Measurements from ENCODE around the gene CREG1. TPM values are rescaled to one million over a fixed set of nuclear protein-coding genes. Genes with fewer than 3 reads are reported as not detected.

CREG1 gene
- polyA plus RNA-seq, 1 donor = 19.7 TPM

GRCh38 chr1:167532964-167533824, 20.4 kb downstream of the CREG1 start:
- no peak for DNase-seq (ENCODE audit: low read depth)

- DNase-seq (ENCODE audit: low read depth) = no peak
Measured at GRCh38 chr1:167532375-167532774, 21.2 kb downstream of the CREG1 start.

DNA sequence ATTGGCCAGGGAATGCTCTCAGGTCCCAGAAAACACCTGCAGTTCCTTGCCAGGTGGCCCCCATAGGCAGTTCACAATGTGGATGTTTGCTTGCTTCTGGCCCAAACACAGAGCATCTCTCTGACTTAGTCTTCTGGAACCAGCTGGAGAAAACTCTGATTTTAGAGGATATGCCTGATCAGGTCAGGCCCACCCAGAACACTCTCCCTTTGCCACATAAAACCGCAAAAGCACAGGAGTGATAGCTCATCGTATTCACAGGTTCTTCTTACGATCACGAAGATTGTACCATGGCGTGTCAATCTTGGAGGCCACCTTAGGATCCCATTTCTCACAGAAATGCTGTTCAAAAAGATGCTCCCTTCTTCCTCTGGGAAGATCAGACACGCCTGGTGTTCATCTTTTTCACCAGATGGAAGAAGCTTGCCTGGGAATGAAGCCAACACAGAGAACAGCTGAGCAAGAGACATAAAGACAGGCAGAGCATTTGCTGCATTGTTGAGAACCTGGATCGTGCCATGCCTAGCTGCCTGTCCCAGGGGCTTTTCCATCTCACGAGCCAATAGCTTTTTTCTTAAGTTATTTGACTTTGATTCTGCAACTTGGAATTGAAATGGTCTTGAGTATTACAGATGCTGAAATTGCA, 23.6 kb downstream of the CREG1 start:
- DNase-seq (ENCODE audit: low read depth) = no peak

DNA sequence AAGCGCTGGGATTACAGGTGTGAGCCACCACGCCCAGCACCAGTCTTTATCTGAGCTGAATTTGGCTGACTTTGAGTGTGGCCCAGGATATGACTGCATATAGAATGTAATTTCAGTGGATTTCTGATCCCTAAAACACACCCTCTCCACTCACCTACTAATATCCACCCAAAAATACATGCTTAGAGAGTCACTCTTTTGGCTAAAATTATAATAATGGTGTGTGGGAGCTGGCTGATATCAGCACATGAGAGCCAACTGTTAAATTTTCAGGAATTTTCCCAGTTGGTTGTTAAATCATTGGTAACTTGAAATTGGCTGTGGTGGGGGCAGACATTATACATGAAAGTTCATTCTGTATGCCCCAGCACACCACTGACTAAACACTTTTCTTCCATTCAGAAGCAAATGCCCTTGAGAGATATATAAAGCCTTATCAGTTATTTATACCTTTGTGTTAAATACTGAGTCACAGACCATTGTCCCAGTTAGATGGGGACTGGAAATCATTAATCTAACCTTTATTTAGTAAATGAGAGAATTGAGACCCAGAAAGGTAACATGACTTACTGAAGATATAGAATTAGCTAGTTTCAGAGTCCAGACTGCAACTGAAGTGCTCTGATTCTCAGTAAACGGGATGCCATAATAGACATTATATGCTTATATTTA, 25.4 kb downstream of the CREG1 start:
- DNase-seq (ENCODE audit: low read depth) = no peak

DNA sequence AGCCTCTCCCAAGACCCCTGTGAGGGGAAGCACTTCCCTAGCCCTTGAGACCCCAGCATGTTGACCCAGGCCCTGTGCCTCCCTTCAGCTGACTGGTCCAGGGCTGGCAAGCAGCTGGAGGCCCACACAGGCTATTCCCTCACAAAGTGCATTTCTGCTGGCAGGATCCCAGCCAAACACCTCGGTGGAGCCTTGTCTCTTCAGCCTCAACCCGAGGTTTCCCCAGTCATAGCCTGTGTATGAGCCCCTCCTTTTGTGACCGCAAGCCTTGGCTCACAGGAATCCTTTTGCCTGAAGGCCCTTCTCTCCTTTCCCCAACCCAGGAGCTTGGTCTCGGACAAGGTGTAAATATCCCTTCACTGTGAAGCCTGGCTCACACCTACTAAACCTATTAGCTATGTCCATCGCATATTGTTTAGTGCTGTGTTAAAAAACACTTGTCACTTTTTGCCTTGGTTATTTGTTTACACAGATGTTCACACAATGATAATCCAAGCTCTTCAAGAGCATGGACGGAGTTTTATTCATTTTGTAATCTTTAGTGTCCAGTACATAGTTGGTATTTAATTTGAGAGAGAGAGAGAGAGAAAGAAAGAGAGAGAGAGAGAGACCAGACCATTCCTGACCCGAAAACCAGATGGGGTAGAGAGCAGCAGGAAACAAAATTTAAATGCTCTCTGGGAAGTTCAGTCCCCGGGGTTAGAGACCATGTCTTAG, 26.7 kb downstream of the CREG1 start:
- no peak for DNase-seq (ENCODE audit: low read depth)

GRCh38 chr1:167524651-167525050, 28.9 kb downstream of the CREG1 start:
- DNase-seq (ENCODE audit: low read depth) = no peak

DNA sequence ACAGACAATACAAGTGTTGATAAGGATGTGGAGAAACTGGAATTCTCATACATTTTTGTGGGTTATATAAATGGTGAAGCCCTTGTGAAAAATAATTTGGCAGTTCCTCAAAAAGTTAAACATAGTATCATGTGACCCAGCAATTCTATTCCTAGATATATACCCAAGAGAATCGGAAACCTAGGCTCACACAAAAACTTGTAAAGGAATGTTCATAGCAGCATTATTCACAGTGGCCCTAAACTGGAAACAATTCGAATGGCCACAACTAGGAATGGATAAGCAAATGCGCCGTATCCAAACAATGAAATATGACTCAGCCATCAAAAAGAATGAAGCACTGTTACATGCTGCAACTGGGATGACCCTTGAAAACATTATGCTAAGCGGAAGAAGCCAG, 31.3 kb downstream of the CREG1 start:
- no peak for DNase-seq (ENCODE audit: low read depth)

DNA sequence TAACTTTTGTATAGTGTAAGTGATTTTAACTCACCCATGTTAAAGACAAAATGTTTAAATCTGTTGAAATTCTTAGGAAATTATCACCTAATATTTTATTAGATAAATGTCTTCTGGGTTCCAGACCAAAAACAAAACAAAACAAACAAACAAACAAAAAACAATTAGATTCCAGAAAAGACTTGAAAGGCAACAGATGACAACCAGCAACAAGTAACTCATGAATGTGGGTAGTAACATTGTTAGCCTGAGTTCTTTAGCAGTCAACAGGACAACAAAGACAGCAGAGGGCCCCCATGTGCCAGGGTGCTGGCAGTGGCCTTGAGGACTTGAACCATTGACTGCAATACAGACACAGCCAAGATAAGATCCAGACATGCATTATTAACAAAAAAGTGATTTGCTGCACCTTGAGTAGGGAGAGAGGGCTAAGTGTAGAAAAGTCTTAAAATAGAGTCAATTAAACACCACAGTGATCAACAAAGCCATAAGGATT, 32.8 kb downstream of the CREG1 start:
- no peak for DNase-seq (ENCODE audit: low read depth)

GRCh38 chr1:167518331-167518700, 35.2 kb downstream of the CREG1 start, which contains the start of gene CD247:
TSS of gene CD247 (minus strand) at chr1:167518529. CDS start at chr1:167518465, 64 bp downstream.
- DNase-seq (ENCODE audit: low read depth) = no peak

- DNase-seq (ENCODE audit: low read depth) = no peak
Measured at GRCh38 chr1:167517535-167518330, 35.8 kb downstream of the CREG1 start.

- no peak for DNase-seq (ENCODE audit: low read depth)
Measured at GRCh38 chr1:167516404-167517388, 36.9 kb downstream of the CREG1 start.

GRCh38 chr1:167515893-167516321, 37.7 kb downstream of the CREG1 start:
- no peak for DNase-seq (ENCODE audit: low read depth)

GRCh38 chr1:167515461-167515860, 38.1 kb downstream of the CREG1 start:
- DNase-seq (ENCODE audit: low read depth) = no peak

GRCh38 chr1:167514288-167514687, 39.3 kb downstream of the CREG1 start:
- DNase-seq (ENCODE audit: low read depth) = no peak

GRCh38 chr1:167512046-167512654, 41.4 kb downstream of the CREG1 start:
- DNase-seq (ENCODE audit: low read depth) = no peak

DNA sequence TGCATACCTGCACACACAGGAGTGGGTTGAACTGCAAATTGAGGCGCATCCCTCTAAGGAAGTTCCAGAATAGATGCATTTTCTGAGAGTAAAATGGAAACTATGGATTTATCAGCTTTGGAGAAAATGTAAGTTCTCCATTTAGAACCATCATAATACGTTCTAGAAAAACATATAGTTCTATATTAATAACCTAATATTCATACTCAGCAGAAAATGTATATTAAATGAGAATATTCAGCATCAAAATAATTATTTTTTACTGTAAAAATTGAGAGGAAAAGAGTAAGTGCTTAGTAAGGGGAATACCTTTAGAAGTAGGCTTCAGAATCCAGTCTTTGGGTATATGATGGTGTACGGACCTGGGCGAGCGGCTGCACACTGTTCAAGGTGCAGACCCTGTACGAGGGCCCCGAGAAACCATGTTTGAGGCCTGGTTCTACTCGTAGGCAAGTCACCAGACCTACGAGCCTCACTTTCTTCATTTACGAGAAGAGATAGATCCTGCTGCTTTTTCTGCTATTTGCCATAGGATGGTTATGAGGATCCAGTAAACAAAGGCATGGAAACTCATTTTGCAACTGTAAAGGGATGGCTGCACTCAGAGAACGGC, 42.1 kb downstream of the CREG1 start:
- no peak for DNase-seq (ENCODE audit: low read depth)

- DNase-seq (ENCODE audit: low read depth) = no peak
Measured at GRCh38 chr1:167510881-167511280, 42.7 kb downstream of the CREG1 start.

- no peak for DNase-seq (ENCODE audit: low read depth)
Measured at GRCh38 chr1:167510244-167510643, 43.3 kb downstream of the CREG1 start.

- no peak for DNase-seq (ENCODE audit: low read depth)
Measured at GRCh38 chr1:167509587-167509986, 44.0 kb downstream of the CREG1 start.

Measured in forelimb muscle (tissue), 1 donor.